ENCODE measurements around the gene SNAI3. TPM values are rescaled to one million over a fixed set of nuclear protein-coding genes. Genes with fewer than 3 reads are reported as not detected.
A peak's percentile ranks its signal among the peaks of the same experiment; 100 is the strongest.

Gene SNAI3
- total and polyA plus RNA-seq, 4 experiments from 2014 or later, result 11.6 to 22.9 (median 14.8) TPM

- Histone ChIP-seq H3K27ac (ENCODE audit: low read depth, low read length) (peak overlapping the region; percentile 91), H3K4me3 (ENCODE audit: low read length in 2 of 2) (peak overlapping the region; percentile 76 to 91), H3K4me1 (ENCODE audit: insufficient read depth, low read length) (peaks cover 28% of the 10 kb centered on the region), H3K9me3 (ENCODE audit: control insufficient read depth in 1 of 2, low read length in 2 of 2) (no peaks in the 10 kb centered on the region), H3K36me3 (ENCODE audit: insufficient read depth, low read length) (peaks cover 4% of the 10 kb centered on the region), H3K27me3 (ENCODE audit: insufficient read depth, low read length) (no peaks in the 10 kb centered on the region)
- Mint-ChIP-seq H3K4me1 (peaks cover 7 to 26% (median 13%) of the 10 kb centered on the region in 4 donors), H3K4me3 (peak overlapping the region; percentile 89 to 93 (median 91)), H3K9me3 (no peaks in the 10 kb centered on the region), H3K27me3 (no peaks in the 10 kb centered on the region), H3K36me3 (peaks cover 7 to 19% of the 10 kb centered on the region in 2 donors), H3K27ac (peak overlapping the region; percentile 87 to 96 (median 91))
- DNase-seq, result peak; percentile 42 to 62 (median 49)
- POLR2A ChIA-PET (ENCODE audit: partially characterized antibody), result interaction anchor here (0.7 to 6.1 kb wide), 16 partner anchors 10 to 160 kb away, joined by 3 to 66 read pairs (median 6); partner anchors contain the start of genes IL17C, SNAI3 and ZC3H18
- CTCF ChIA-PET (ENCODE audit: partially characterized antibody), result interaction anchor here (0.7 to 1.0 kb wide), 3 partner anchors 17 to 35 kb away, joined by 3 read pairs; no protein-coding TSS in a partner anchor
- intact Hi-C loops (cut with micrococcal nuclease), result loop anchor here (2.0 kb wide), 1 partner anchor 15 kb away; no protein-coding TSS in a partner anchor
Measured at GRCh38 chr16:88649924-88650748, 36.2 kb downstream of the SNAI3 start.

GRCh38 chr16:88649195-88649923 is 36.9 kb downstream of the SNAI3 start:
- Mint-ChIP-seq H3K36me3 (peaks cover 12 to 19% of the 10 kb centered on the region in 2 donors), H3K9me3 (peaks cover 0 to 2% (median 0%) of the 10 kb centered on the region in 8 donors), H3K4me3 (peak overlapping the region; percentile 89 to 93 (median 91)), H3K27me3 (no peaks in the 10 kb centered on the region), H3K4me1 (peaks cover 8 to 27% (median 18%) of the 10 kb centered on the region in 4 donors), H3K27ac (peak overlapping the region; percentile 78 to 96 (median 93))
- H3K9me3 ChIP-seq (ENCODE audit: control insufficient read depth in 1 of 2, low read length in 2 of 2), result no peaks in the 10 kb centered on the region
- DNase-seq, result no peak
- ChIA-PET CTCF (ENCODE audit: partially characterized antibody) (interaction anchor here (0.7 kb wide), 1 partner anchor 16 kb away, joined by 3 read pairs; no protein-coding TSS in a partner anchor), POLR2A (ENCODE audit: partially characterized antibody) (interaction anchor here (0.9 to 6.1 kb wide), 14 partner anchors 9 to 161 kb away, joined by 3 to 66 read pairs (median 7); partner anchors contain the start of genes IL17C, SNAI3 and ZC3H18)
- peak overlapping the region in 1 of 2 donors; percentile 91 for H3K4me3 ChIP-seq (ENCODE audit: low read length in 2 of 2)
- H3K36me3 ChIP-seq (ENCODE audit: insufficient read depth, low read length), result peaks cover 4% of the 10 kb centered on the region
- intact Hi-C loops (cut with micrococcal nuclease), result no loop called here
- peak overlapping the region; percentile 91 for H3K27ac ChIP-seq (ENCODE audit: low read depth, low read length)
- peaks cover 28% of the 10 kb centered on the region for H3K4me1 ChIP-seq (ENCODE audit: insufficient read depth, low read length)
- H3K27me3 ChIP-seq (ENCODE audit: insufficient read depth, low read length), result no peaks in the 10 kb centered on the region

GRCh38 chr16:88647178-88648070 is 38.9 kb downstream of the SNAI3 start:
- peaks cover 28% of the 10 kb centered on the region for H3K4me1 ChIP-seq (ENCODE audit: insufficient read depth, low read length)
- intact Hi-C loops (cut with micrococcal nuclease), result no loop called here
- H3K4me3 ChIP-seq (ENCODE audit: low read length in 2 of 2), result no peak overlapping the region
- no peaks in the 10 kb centered on the region for H3K9me3 ChIP-seq (ENCODE audit: control insufficient read depth in 1 of 2, low read length in 2 of 2)
- POLR2A ChIA-PET (ENCODE audit: partially characterized antibody), result interaction anchor here (0.7 to 6.1 kb wide), 6 partner anchors 7 to 77 kb away, joined by 3 to 66 read pairs (median 6); partner anchors contain the start of genes IL17C, MVD and ZC3H18
- CTCF ChIA-PET (ENCODE audit: partially characterized antibody), result no interaction called here
- H3K36me3 Mint-ChIP-seq, result peaks cover 17 to 22% of the 10 kb centered on the region in 2 donors
- no peaks in the 10 kb centered on the region for H3K27me3 Mint-ChIP-seq
- peaks cover 0 to 2% (median 0%) of the 10 kb centered on the region in 8 donors for H3K9me3 Mint-ChIP-seq
- peaks cover 12 to 30% (median 20%) of the 10 kb centered on the region in 4 donors for H3K4me1 Mint-ChIP-seq
- H3K27ac Mint-ChIP-seq, result peak overlapping the region in 1 of 7 donors; percentile 57
- no peak overlapping the region for H3K27ac ChIP-seq (ENCODE audit: low read depth, low read length)
- H3K4me3 Mint-ChIP-seq, result peak overlapping the region in 2 of 8 donors; percentile 10 to 17
- H3K27me3 ChIP-seq (ENCODE audit: insufficient read depth, low read length), result no peaks in the 10 kb centered on the region
- peaks cover 4% of the 10 kb centered on the region for H3K36me3 ChIP-seq (ENCODE audit: insufficient read depth, low read length)
- DNase-seq, result no peak

GRCh38 chr16:88646345-88647034 is 39.8 kb downstream of the SNAI3 start:
- Mint-ChIP-seq H3K4me3 (peak overlapping the region in 1 of 8 donors; percentile 30), H3K36me3 (peaks cover 22 to 26% of the 10 kb centered on the region in 2 donors), H3K27me3 (no peaks in the 10 kb centered on the region), H3K4me1 (peaks cover 11 to 26% (median 17%) of the 10 kb centered on the region in 4 donors), H3K9me3 (peaks cover 0 to 2% (median 0%) of the 10 kb centered on the region in 8 donors), H3K27ac (peak overlapping the region in 4 of 7 donors; percentile 12 to 62 (median 41))
- Histone ChIP-seq H3K27me3 (ENCODE audit: insufficient read depth, low read length) (no peaks in the 10 kb centered on the region), H3K36me3 (ENCODE audit: insufficient read depth, low read length) (peaks cover 4% of the 10 kb centered on the region), H3K4me1 (ENCODE audit: insufficient read depth, low read length) (peaks cover 20% of the 10 kb centered on the region), H3K27ac (ENCODE audit: low read depth, low read length) (no peak overlapping the region), H3K9me3 (ENCODE audit: control insufficient read depth in 1 of 2, low read length in 2 of 2) (no peaks in the 10 kb centered on the region), H3K4me3 (ENCODE audit: low read length in 2 of 2) (no peak overlapping the region)
- POLR2A ChIA-PET (ENCODE audit: partially characterized antibody), result interaction anchor here (0.7 to 4.1 kb wide), 3 partner anchors 6 to 76 kb away, joined by 4 to 35 read pairs (median 7); partner anchors contain the start of genes IL17C and ZC3H18
- CTCF ChIA-PET (ENCODE audit: partially characterized antibody), result no interaction called here
- peak in 1 of 5 donors; percentile 20 for DNase-seq
- intact Hi-C loops (cut with micrococcal nuclease), result no loop called here

- intact Hi-C loops (cut with micrococcal nuclease), result no loop called here
- no peak overlapping the region for H3K4me3 ChIP-seq (ENCODE audit: low read length in 2 of 2)
- ChIA-PET POLR2A (ENCODE audit: partially characterized antibody) (no interaction called here), CTCF (ENCODE audit: partially characterized antibody) (no interaction called here)
- Mint-ChIP-seq H3K9me3 (peaks cover 0 to 2% (median 0%) of the 10 kb centered on the region in 8 donors), H3K27ac (peak overlapping the region in 2 of 7 donors; percentile 60 to 62), H3K4me1 (peaks cover 10 to 21% (median 14%) of the 10 kb centered on the region in 4 donors), H3K4me3 (no peak overlapping the region), H3K27me3 (no peaks in the 10 kb centered on the region), H3K36me3 (peaks cover 22% of the 10 kb centered on the region in 2 donors)
- H3K9me3 ChIP-seq (ENCODE audit: control insufficient read depth in 1 of 2, low read length in 2 of 2), result no peaks in the 10 kb centered on the region
- H3K36me3 ChIP-seq (ENCODE audit: insufficient read depth, low read length), result peaks cover 4% of the 10 kb centered on the region
- H3K4me1 ChIP-seq (ENCODE audit: insufficient read depth, low read length), result peaks cover 15% of the 10 kb centered on the region
- H3K27me3 ChIP-seq (ENCODE audit: insufficient read depth, low read length), result no peaks in the 10 kb centered on the region
- DNase-seq, result no peak
- no peak overlapping the region for H3K27ac ChIP-seq (ENCODE audit: low read depth, low read length)
Measured at GRCh38 chr16:88645941-88646340, 40.4 kb downstream of the SNAI3 start.

GRCh38 chr16:88645455-88645854 is 40.9 kb downstream of the SNAI3 start:
- Mint-ChIP-seq H3K27ac (peak overlapping the region in 3 of 7 donors; percentile 11 to 65 (median 22)), H3K4me3 (no peak overlapping the region), H3K27me3 (peaks cover 0 to under 1% of the 10 kb centered on the region in 2 donors), H3K36me3 (peaks cover 22% of the 10 kb centered on the region in 2 donors), H3K9me3 (peaks cover 0 to 2% (median 0%) of the 10 kb centered on the region in 8 donors), H3K4me1 (peaks cover 10 to 23% (median 15%) of the 10 kb centered on the region in 4 donors)
- H3K27ac ChIP-seq (ENCODE audit: low read depth, low read length), result no peak overlapping the region
- H3K9me3 ChIP-seq (ENCODE audit: control insufficient read depth in 1 of 2, low read length in 2 of 2), result no peaks in the 10 kb centered on the region
- CTCF ChIA-PET (ENCODE audit: partially characterized antibody), result no interaction called here
- H3K36me3 ChIP-seq (ENCODE audit: insufficient read depth, low read length), result peaks cover 4% of the 10 kb centered on the region
- intact Hi-C loops (cut with micrococcal nuclease), result no loop called here
- POLR2A ChIA-PET (ENCODE audit: partially characterized antibody), result no interaction called here
- DNase-seq, result peak in 1 of 5 donors; percentile 5
- no peak overlapping the region for H3K4me3 ChIP-seq (ENCODE audit: low read length in 2 of 2)
- H3K27me3 ChIP-seq (ENCODE audit: insufficient read depth, low read length), result no peaks in the 10 kb centered on the region
- H3K4me1 ChIP-seq (ENCODE audit: insufficient read depth, low read length), result peaks cover 17% of the 10 kb centered on the region

Data from CD4-positive, alpha-beta memory T cell (primary cell).